ENCODE measurements around the gene CAP2. TPM values are rescaled to one million over a fixed set of nuclear protein-coding genes. Genes with fewer than 3 reads are reported as not detected.

The CAP2 gene, protein sequence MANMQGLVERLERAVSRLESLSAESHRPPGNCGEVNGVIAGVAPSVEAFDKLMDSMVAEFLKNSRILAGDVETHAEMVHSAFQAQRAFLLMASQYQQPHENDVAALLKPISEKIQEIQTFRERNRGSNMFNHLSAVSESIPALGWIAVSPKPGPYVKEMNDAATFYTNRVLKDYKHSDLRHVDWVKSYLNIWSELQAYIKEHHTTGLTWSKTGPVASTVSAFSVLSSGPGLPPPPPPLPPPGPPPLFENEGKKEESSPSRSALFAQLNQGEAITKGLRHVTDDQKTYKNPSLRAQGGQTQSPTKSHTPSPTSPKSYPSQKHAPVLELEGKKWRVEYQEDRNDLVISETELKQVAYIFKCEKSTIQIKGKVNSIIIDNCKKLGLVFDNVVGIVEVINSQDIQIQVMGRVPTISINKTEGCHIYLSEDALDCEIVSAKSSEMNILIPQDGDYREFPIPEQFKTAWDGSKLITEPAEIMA
- total RNA-seq (10 to 100 TPM in 7 of 9 donors, 1 to 10 TPM in 2; 1.3 to 21.9 (median 13.4) TPM), polyA plus RNA-seq (10 to 100 TPM in 1 of 3 donors, 1 to 10 TPM in 2; 8.6 to 13.8 (median 8.8) TPM)
- long read RNA-seq, donor 1, result 0 reads
- long read RNA-seq, donor 2, result 0 reads
- long read RNA-seq, donor 3, result 0 reads
- long read RNA-seq, donor 4, transcript CAP2-201 (13 exons, 3,316 nt), result major isoform, 15 of 19 reads
- long read RNA-seq, donor 4, partial matches to known transcripts, result 2 of 19 reads
- long read RNA-seq, donor 4, other reads (novel, unspliced or antisense), result 1 of 19 reads
- long read RNA-seq, donor 5, transcript CAP2-201 (13 exons, 3,316 nt), result major isoform, 26 of 29 reads
- long read RNA-seq, donor 5, partial matches to known transcripts, result 1 of 29 reads
- long read RNA-seq, donor 5, other reads (novel, unspliced or antisense), result 1 of 29 reads
- long read RNA-seq, donor 6, transcript CAP2-201 (13 exons, 3,316 nt), result major isoform, 5 of 5 reads
- long read RNA-seq, donor 6, partial matches to known transcripts, result 0 of 5 reads
- long read RNA-seq, donor 6, other reads (novel, unspliced or antisense), result 0 of 5 reads
- long read RNA-seq, donor 7, result 0 reads
- long read RNA-seq, donor 8, partial matches to known transcripts, result 0 of 1 reads
- long read RNA-seq, donor 8, other reads (novel, unspliced or antisense), result 0 of 1 reads
- long read RNA-seq, donor 9, result 0 reads
- long read RNA-seq, donor 10, partial matches to known transcripts, result 0 of 1 reads
- long read RNA-seq, donor 10, other reads (novel, unspliced or antisense), result 0 of 1 reads

- Histone ChIP-seq H3K36me3 (replicated peaks in 1 of 2) (no peaks in the 10 kb centered on the region), H3K9me3 (replicated peaks in 1 of 3) (no peaks in the 10 kb centered on the region), H3K4me1 (replicated peaks in 1 of 2) (peaks cover 11 to 25% of the 10 kb centered on the region in 2 donors), H3K27ac (peak within 1 kb of the TSS; percentile 38 to 87 (median 76)), H3K4me3 (peak within 1 kb of the TSS in 3 of 4 donors; percentile 60 to 74 (median 67)), H3K27me3 (no peaks in the 10 kb centered on the region)
- intact Hi-C loops (cut with DNase I), result no loop called here
- TF ChIP-seq POLR2A (IDR thresholded peaks at IDR 0.05), result peak in 1 of 2 donors; percentile 26
- TF ChIP-seq CTCF (IDR thresholded peaks at IDR 0.05), result no peak
- WGBS, 4 donors, result 3 to 6% (median 4%) methylated on average over 22 to 42 of the region's 42 CpGs
- peak; percentile 60 to 81 (median 77) for DNase-seq
Measured at GRCh38 chr6:17392978-17393891, at the start of gene CAP2. CAP2 (plus strand) TSS chr6:17393595; CDS start chr6:17421556, 27,961 bp downstream.

- intact Hi-C loops (cut with DNase I), result no loop called here
- peaks cover 3% of the 10 kb centered on the region for H3K27me3 ChIP-seq
- no peaks in the 10 kb centered on the region for H3K9me3 ChIP-seq (replicated peaks in 1 of 3)
- TF ChIP-seq CTCF (IDR thresholded peaks at IDR 0.05) (no peak), POLR2A (IDR thresholded peaks at IDR 0.05) (no peak)
- WGBS, 4 donors, result 29 to 65% (median 45%) methylated on average over 2 of the region's 2 CpGs
- H3K4me1 ChIP-seq (replicated peaks in 1 of 2), result no peaks in the 10 kb centered on the region
- no peak overlapping the region for H3K4me3 ChIP-seq
- H3K36me3 ChIP-seq (replicated peaks in 1 of 2), result no peaks in the 10 kb centered on the region
- no peak for DNase-seq
- H3K27ac ChIP-seq, result no peak overlapping the region
Measured at GRCh38 chr6:17347012-17347411, 46.4 kb upstream of the CAP2 start.

- Histone ChIP-seq H3K27ac (no peak overlapping the region), H3K27me3 (no peaks in the 10 kb centered on the region), H3K4me3 (no peak overlapping the region), H3K4me1 (replicated peaks in 1 of 2) (no peaks in the 10 kb centered on the region), H3K36me3 (replicated peaks in 1 of 2) (no peaks in the 10 kb centered on the region), H3K9me3 (replicated peaks in 1 of 3) (no peaks in the 10 kb centered on the region)
- TF ChIP-seq CTCF (IDR thresholded peaks at IDR 0.05) (no peak), POLR2A (IDR thresholded peaks at IDR 0.05) (no peak)
- intact Hi-C loops (cut with DNase I), result no loop called here
- DNase-seq, result no peak
- WGBS, 4 donors, result 85 to 91% (median 87%) methylated on average over 2 of the region's 2 CpGs
Measured at GRCh38 chr6:17349427-17349826, 44.0 kb upstream of the CAP2 start.
